ENCODE results near the gene LDLRAD3.

The LDLRAD3 gene

DNA sequence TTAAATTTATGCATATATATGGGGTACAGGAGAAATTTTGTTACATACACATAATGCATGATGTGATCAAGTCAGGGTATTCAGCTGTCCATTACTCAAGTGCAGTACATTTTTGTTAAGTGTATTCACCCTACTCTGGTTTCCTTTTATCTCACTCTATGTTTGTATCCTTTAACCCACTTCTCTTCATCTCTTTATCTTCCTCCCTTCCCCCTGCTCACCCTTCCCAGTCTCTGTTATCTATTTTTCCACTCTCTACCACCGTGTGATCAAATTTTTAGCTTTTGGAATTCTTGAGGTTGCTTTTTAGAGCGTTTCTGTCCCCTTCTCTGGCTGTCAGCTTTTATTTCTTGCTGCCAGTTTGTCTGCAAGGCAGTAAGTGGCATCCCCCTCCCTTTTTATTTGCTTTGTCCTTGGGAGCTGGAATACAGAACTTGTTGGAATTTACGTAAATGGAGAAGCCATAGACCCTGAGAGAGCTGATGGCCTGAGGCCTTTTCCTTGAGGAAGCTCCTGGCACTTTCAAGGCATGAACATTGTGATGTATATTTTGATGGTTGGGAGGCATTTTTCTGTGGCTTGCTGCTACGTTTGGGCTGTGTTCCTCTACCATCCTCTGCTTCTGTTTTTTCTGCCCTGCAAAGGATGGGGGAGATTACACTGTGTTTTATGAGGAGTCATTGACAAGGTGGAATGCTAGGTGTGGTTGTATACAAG lies 148.6 kb downstream of the LDLRAD3 start:
- TF ChIP-seq, protein P1, sequence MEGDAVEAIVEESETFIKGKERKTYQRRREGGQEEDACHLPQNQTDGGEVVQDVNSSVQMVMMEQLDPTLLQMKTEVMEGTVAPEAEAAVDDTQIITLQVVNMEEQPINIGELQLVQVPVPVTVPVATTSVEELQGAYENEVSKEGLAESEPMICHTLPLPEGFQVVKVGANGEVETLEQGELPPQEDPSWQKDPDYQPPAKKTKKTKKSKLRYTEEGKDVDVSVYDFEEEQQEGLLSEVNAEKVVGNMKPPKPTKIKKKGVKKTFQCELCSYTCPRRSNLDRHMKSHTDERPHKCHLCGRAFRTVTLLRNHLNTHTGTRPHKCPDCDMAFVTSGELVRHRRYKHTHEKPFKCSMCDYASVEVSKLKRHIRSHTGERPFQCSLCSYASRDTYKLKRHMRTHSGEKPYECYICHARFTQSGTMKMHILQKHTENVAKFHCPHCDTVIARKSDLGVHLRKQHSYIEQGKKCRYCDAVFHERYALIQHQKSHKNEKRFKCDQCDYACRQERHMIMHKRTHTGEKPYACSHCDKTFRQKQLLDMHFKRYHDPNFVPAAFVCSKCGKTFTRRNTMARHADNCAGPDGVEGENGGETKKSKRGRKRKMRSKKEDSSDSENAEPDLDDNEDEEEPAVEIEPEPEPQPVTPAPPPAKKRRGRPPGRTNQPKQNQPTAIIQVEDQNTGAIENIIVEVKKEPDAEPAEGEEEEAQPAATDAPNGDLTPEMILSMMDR (IDR thresholded peaks at IDR 0.05; ENCODE audit: borderline replicate concordance, control extremely low read depth, extremely low read depth, insufficient read depth, missing control alignments): no peak
- DNase-seq (ENCODE audit: low spot score): no peak
- in situ Hi-C loops (cut with MboI; ENCODE audit: low sequenced_read_pairs, unreplicated experiment): no loop called here

DNA sequence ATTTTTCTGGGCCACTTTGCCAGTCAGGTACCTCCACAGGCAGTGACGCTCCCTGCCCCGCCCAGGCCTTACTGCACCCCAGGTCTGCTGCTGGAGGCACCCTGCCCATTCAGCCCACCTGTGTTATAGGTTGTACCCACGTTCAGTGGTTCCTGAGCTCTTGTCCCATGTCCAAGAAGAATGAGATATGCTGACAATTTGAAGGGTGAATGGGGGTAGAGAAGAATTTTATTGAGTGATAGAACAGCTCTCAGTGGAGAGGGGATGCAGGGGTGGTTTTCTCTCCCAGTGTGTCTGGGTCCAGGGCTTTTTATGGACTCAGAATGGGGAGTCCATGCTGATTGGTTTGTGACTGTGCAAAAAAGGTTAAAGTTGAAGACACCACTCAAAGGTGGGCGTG lies 149.7 kb downstream of the LDLRAD3 start:
- in situ Hi-C loops (cut with MboI; ENCODE audit: low sequenced_read_pairs, unreplicated experiment): no loop called here
- DNase-seq (ENCODE audit: low spot score): no peak
- TF ChIP-seq, protein P1 (IDR thresholded peaks at IDR 0.05; ENCODE audit: borderline replicate concordance, control extremely low read depth, extremely low read depth, insufficient read depth, missing control alignments): no peak

DNA sequence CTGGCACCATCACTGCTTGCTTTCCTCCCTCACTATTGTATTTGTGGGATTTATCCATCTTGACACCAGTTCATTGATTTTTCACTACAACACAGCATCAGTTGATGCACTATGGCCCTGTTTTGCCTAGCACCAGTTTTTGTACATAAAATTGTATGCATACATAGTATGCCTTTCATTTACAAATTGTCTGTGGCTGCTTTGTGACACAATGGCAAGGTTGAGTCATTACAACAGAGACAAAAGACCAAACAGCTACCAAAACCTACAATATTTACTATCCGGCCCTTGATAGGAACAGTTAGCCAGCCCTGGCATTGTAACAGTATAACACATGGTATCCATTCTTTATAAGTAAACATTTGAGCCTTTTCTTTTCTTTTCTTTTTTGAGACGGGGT lies 150.3 kb downstream of the LDLRAD3 start:
- TF ChIP-seq, protein P1 (IDR thresholded peaks at IDR 0.05; ENCODE audit: borderline replicate concordance, control extremely low read depth, extremely low read depth, insufficient read depth, missing control alignments): no peak

DNA sequence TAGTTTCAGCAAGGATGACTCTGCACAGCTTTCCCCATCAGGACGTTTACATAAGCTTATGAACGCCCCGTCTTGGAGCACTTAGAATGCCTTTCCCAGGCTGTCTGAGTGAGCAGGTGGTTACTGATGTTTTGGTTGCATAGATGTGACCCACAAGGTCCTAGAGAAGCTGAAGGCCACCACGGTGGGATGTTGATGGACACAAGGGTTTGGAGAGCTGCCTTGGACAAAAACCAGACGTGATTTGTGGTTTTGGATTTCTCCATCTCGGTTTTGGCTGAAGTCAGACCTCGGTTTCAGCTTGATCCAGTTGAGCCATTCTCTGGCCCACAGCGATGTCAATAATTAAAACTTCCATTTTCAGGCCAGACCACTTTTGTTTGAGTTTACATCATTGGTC lies 151.9 kb downstream of the LDLRAD3 start:
- TF ChIP-seq, protein P1 (IDR thresholded peaks at IDR 0.05; ENCODE audit: borderline replicate concordance, control extremely low read depth, extremely low read depth, insufficient read depth, missing control alignments): no peak
- no peak for DNase-seq (ENCODE audit: low spot score)
- in situ Hi-C loops (cut with MboI; ENCODE audit: low sequenced_read_pairs, unreplicated experiment): no loop called here

More for the DNA sequence above, 150.3 kb downstream of the LDLRAD3 start:
- in situ Hi-C loops (cut with MboI; ENCODE audit: low sequenced_read_pairs, unreplicated experiment): no loop called here
- no peak for DNase-seq (ENCODE audit: low spot score)

DNA sequence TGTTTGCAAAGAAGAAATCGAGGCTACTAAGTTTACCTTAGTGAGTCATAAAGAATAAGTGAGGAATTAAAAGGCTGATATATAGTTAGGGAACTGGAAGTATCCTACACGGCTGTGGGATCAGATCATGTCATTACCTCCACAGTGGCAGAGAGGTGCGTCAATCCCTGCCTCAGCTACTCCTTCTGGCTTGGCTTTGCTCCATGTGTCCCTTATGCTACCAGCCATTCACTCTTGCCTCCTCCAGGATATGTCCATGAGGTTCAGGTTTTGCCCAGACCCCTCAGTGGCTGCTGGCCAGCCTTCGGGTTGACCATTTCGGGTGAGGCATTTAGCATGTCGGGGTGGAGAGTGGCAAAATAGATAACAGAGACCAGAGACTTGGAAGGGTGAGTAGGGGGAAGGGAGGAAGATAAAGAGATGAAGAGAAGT lies 153.4 kb downstream of the LDLRAD3 start:
- in situ Hi-C loops (cut with MboI; ENCODE audit: low sequenced_read_pairs, unreplicated experiment): no loop called here
- TF ChIP-seq, protein P1 (IDR thresholded peaks at IDR 0.05; ENCODE audit: borderline replicate concordance, control extremely low read depth, extremely low read depth, insufficient read depth, missing control alignments): no peak
- no peak for DNase-seq (ENCODE audit: low spot score)

DNA sequence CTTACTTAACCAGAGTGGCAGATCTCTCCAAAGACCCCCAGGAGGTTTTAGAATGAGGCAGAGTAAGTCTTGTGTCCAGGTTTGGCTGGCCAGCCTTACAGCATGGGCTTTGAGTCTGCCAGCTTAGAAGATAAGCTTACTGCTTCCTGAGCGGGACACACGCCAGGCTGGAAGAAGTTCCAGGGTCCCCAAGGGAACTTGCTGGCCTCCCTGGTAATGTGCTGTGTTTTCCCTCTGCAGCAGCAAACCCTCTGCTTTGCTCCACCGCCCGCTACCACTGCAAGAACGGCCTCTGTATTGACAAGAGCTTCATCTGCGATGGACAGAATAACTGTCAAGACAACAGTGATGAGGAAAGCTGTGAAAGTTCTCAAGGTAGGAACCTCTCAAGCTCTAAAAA lies 154.2 kb downstream of the LDLRAD3 start:
- TF ChIP-seq, protein P1 (IDR thresholded peaks at IDR 0.05; ENCODE audit: borderline replicate concordance, control extremely low read depth, extremely low read depth, insufficient read depth, missing control alignments): no peak
- in situ Hi-C loops (cut with MboI; ENCODE audit: low sequenced_read_pairs, unreplicated experiment): no loop called here
- no peak for DNase-seq (ENCODE audit: low spot score)

Measured in GM13976 (cell line).